OCI-LY3 (cell line): ENCODE results near the gene CHTF18.

Source experiments
- H2AFZ ChIP-seq: fragments of 200-600, 300-600 bp; shearing (Covaris generic); 2 replicates; pipeline ENCODE4 v1.6.0; 2014; ENCODE audit warnings: antibody characterized with exemption, low read depth, low read length
- H3K27ac ChIP-seq: fragments of 200-600, 300-600 bp; sonication (generic); 2 replicates; pipeline ENCODE4 v1.5.1; 2014; ENCODE audit warnings: mild to moderate bottlenecking, low read length, moderate library complexity, mixed read lengths
- H3K27me3 ChIP-seq: fragments of 200-600, 300-600 bp; sonication (generic); 2 replicates; pipeline ENCODE4 v1.6.1; 2014; ENCODE audit warnings: low read depth, low read length, mixed read lengths
- H3K36me3 ChIP-seq: fragments of 200-600, 300-600 bp; sonication (generic); replicated peaks from 2 replicates; pipeline ENCODE3; 2014; ENCODE audit warnings: low read depth, low read length, mixed read lengths
- H3K4me1 ChIP-seq: fragments of 300-600, 200-600 bp; sonication (generic); 2 replicates; pipeline ENCODE4 v1.6.1; 2014; ENCODE audit warnings: low read length, mixed read lengths
- H3K4me2 ChIP-seq: fragments of 200-600, 300-600 bp; sonication (generic); 2 replicates; pipeline ENCODE4 v1.6.1; 2014; ENCODE audit warnings: low read length, mixed read lengths
- H3K4me3 ChIP-seq: fragments of 300-600, 200-600 bp; sonication (generic); 2 replicates; pipeline ENCODE4 v1.5.1; 2014; ENCODE audit warnings: antibody characterized with exemption, mild to moderate bottlenecking, low read length, moderate library complexity
- H3K79me2 ChIP-seq: fragments of 300-600, 200-600 bp; shearing (Covaris generic); 2 replicates; pipeline ENCODE4 v1.6.1; 2014; ENCODE audit warnings: mild to moderate bottlenecking, low read length, mixed read lengths
- H3K9ac ChIP-seq: fragments of 300-600, 200-600 bp; shearing (Covaris generic); 2 replicates; pipeline ENCODE4 v1.6.0; 2014; ENCODE audit warnings: mild to moderate bottlenecking, low read length, moderate library complexity
- H3K9me3 ChIP-seq: fragments of 200-600, 300-600 bp; shearing (Covaris generic); 2 replicates; pipeline ENCODE4 v1.6.1; 2014; ENCODE audit warnings: low read length, mixed read lengths; ENCODE audit not compliant: insufficient read depth
- H4K20me1 ChIP-seq: fragments of 200-600, 300-600 bp; sonication (generic); 2 replicates; pipeline ENCODE4 v1.6.1; 2016; ENCODE audit warnings: low read length, mixed read lengths; ENCODE audit not compliant: insufficient read depth
- EZH2phosphoT487 ChIP-seq: fragments of 200-600 bp; shearing (Covaris generic); IDR thresholded peaks from 2 replicates; pipeline ENCODE4 v1.6.1; 2018; ENCODE audit warnings: antibody characterized with exemption, mixed run types, low read depth
- TF ChIP-seq, protein P1 (sequence below): fragments of 200-600, 300-600 bp; sonication (generic); IDR thresholded peaks from 2 replicates; pipeline ENCODE4 v1.5.1; 2014; ENCODE audit warnings: antibody characterized with exemption, low read length, low read depth

CHTF18 gene

DNA sequence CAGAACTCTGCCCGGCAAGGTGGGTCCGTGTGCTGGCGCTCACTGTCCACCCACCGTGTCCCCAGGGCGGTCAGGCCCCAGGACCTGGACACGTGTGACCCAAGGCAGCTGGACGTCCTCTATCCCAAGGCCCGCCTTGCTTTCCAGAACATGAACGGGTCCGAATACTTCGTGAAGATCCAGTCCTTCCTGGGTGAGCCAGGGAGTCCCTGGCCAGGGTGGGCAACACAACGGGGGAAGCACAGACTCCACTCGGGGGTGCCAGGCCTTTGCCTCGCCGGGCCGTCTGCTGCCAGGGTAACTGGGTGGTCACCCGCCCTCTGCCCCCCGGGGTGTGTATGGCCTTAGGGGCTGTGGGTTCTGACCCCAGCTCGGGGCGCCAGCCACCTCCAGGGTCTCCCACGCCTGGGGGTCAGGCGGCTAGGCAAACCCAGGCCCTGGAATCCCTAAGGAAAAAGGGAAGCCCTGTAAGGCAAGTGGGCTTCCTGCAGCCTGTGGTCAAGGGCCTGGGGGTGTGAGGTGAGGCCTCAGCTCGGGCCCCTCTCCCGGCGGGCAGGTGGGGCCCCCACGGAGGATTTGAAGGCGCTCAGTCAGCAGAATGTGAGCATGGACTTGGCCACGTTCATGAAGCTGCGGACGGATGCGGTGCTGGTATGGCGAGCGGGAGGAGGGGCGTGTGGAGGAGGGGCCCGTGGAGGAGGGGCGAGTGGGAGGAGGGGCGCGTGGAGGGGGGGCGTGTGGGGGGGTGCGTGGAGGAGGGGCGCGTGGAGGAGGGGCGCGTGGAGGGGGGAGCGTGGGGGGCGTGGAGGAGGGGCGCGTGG, 21.4 kb upstream of the CHTF18 start:
- Histone ChIP-seq H3K27ac (no peak overlapping the region), H2AFZ (no peak overlapping the region), H3K79me2 (no peaks in the 10 kb centered on the region), H3K4me3 (no peak overlapping the region), H3K9me3 (no peaks in the 10 kb centered on the region), H3K4me2 (no peak overlapping the region), H4K20me1 (no peaks in the 10 kb centered on the region), H3K4me1 (no peaks in the 10 kb centered on the region), H3K36me3 (no peaks in the 10 kb centered on the region), H3K27me3 (no peaks in the 10 kb centered on the region), H3K9ac (no peak overlapping the region)
- TF ChIP-seq, protein P1, sequence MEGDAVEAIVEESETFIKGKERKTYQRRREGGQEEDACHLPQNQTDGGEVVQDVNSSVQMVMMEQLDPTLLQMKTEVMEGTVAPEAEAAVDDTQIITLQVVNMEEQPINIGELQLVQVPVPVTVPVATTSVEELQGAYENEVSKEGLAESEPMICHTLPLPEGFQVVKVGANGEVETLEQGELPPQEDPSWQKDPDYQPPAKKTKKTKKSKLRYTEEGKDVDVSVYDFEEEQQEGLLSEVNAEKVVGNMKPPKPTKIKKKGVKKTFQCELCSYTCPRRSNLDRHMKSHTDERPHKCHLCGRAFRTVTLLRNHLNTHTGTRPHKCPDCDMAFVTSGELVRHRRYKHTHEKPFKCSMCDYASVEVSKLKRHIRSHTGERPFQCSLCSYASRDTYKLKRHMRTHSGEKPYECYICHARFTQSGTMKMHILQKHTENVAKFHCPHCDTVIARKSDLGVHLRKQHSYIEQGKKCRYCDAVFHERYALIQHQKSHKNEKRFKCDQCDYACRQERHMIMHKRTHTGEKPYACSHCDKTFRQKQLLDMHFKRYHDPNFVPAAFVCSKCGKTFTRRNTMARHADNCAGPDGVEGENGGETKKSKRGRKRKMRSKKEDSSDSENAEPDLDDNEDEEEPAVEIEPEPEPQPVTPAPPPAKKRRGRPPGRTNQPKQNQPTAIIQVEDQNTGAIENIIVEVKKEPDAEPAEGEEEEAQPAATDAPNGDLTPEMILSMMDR: no peak
- TF ChIP-seq EZH2phosphoT487: no peak

DNA sequence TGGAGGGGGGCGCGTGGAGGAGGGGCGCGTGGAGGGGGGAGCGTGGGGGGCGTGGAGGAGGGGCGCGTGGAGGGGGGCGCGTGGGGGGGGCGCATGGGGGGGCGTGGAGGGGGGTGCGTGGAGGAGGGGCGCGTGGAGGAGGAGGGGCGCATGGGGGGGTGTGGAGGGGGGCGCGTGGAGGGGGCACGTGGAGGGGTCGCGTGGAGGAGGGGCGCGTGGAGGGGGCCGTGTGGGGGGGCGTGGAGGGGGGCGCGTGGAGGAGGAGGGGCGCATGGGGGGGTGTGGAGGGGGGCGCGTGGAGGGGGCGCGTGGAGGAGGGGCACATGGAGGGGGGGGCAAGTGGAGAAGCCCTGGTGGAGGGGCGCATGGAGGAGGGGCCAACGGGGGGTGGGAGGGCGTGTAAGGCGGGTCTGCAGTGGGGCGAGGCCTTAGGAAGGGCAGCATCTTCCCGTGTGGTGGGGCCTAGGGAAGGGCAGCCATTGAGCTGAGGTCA, 20.6 kb upstream of the CHTF18 start:
- Histone ChIP-seq H4K20me1 (no peaks in the 10 kb centered on the region), H3K4me3 (no peak overlapping the region), H3K9me3 (no peaks in the 10 kb centered on the region), H3K4me2 (no peak overlapping the region), H3K4me1 (no peaks in the 10 kb centered on the region), H3K79me2 (no peaks in the 10 kb centered on the region), H3K36me3 (no peaks in the 10 kb centered on the region), H3K27ac (no peak overlapping the region), H3K27me3 (no peaks in the 10 kb centered on the region), H2AFZ (no peak overlapping the region), H3K9ac (no peak overlapping the region)
- TF ChIP-seq, protein P1: no peak
- no peak for TF ChIP-seq EZH2phosphoT487

DNA sequence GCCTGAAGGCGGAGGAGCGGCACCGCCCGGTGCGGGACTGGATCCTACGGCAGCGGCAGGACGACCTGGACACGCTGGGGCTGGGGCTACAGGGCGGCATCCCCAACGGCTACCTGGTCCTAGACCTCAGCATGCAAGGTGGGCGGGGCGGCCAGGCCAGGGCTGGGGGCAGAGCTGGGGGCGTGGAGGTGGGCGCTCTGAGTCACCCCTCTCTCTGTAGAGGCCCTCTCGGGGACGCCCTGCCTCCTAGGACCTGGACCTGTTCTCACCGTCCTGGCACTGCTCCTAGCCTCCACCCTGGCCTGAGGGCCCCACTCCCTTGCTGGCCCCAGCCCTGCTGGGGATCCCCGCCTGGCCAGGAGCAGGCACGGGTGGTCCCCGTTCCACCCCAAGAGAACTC, 20.0 kb upstream of the CHTF18 start:
- no peaks in the 10 kb centered on the region for H3K4me1 ChIP-seq
- no peak overlapping the region for H2AFZ ChIP-seq
- TF ChIP-seq EZH2phosphoT487: no peak
- TF ChIP-seq, protein P1: no peak
- H4K20me1 ChIP-seq: no peaks in the 10 kb centered on the region
- H3K4me2 ChIP-seq: no peak overlapping the region
- H3K79me2 ChIP-seq: no peaks in the 10 kb centered on the region
- H3K9ac ChIP-seq: no peak overlapping the region
- no peaks in the 10 kb centered on the region for H3K27me3 ChIP-seq
- no peaks in the 10 kb centered on the region for H3K36me3 ChIP-seq
- H3K4me3 ChIP-seq: no peak overlapping the region
- H3K9me3 ChIP-seq: no peaks in the 10 kb centered on the region
- no peak overlapping the region for H3K27ac ChIP-seq

DNA sequence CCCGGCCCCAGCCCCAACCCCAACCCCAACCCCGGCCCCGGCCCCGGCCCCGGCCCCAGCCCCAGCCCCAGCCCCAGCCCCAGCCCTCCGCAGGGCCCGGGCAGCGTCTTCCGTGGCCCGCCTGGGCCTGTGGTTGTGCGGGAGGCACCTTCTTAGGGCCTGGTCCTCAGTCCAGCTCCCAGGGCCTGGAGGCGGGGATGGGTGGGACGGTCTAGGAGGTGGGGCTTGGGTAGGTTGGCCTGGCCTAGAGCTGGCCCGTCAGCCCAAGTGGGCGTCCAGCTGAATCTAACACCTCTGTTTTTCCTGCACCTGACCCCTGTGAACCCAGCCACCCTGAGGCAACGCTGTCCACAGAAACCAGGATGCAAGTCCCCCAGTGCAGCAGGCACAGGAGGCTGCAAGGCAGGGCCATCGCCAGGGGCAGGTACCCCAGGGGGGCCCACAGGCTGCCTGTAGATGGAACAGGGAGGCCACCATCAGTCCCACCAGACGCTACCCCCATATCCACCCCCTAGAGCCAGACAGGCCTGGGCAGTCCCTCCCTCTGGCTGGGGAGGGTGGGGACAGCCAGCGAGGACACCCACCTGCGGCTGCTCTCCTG, 19.1 kb upstream of the CHTF18 start:
- TF ChIP-seq EZH2phosphoT487: no peak
- TF ChIP-seq, protein P1: no peak
- Histone ChIP-seq H3K4me1 (no peaks in the 10 kb centered on the region), H2AFZ (no peak overlapping the region), H3K27me3 (no peaks in the 10 kb centered on the region), H3K9ac (no peak overlapping the region), H3K79me2 (no peaks in the 10 kb centered on the region), H3K9me3 (no peaks in the 10 kb centered on the region), H3K27ac (no peak overlapping the region), H4K20me1 (no peaks in the 10 kb centered on the region), H3K36me3 (no peaks in the 10 kb centered on the region), H3K4me3 (no peak overlapping the region), H3K4me2 (no peak overlapping the region)
